ENCODE results near the gene ATXN10. TPM values are rescaled to one million over a fixed set of nuclear protein-coding genes. Genes with fewer than 3 reads are reported as not detected.

ATXN10 gene
- total and polyA plus RNA-seq, 11 donors, result 55.0 to 192 (median 149) TPM

DNA sequence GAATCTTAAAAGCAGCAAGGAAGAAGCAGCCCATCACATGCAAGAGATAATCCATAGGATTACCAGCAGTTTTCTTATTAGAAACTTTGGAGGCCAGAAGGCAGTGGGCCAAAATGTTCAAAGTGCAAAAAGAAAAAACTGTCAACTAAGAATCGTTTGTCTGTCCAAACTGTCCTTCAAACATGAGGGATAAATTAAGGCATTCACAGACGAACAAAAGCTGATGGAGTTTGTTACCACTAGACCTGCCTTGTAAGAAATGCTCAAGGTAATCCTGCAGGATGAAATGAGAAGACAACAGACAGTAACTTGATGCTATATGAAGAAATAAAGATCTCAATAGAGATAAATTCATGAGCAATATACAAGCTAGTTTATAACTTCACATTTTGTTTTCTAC, 154.9 kb downstream of the ATXN10 start:
- no peak for ATAC-seq
- 88 to 94% (median 90%) methylated on average over 2 of the region's 2 CpGs for WGBS, 4 donors

DNA sequence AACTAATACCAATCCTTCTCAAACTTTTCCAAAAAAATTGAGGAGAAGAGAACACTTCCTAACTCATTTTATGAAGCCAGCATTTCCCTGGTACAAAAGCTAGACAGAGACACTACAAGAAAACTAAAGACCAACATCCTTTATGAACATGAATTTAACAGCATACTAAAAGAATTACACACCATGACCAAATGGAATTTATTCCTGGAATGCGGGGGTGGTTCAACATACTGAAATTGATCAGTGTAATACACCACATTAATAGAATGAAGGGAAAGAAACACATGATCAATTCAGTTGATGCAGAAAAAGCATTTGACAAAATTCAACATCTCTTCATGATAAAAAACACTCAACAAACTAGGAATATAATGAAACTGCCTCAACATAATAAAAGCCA, 157.2 kb downstream of the ATXN10 start:
- ATAC-seq, result no peak
- Histone ChIP-seq H3K27me3 (no peaks in the 10 kb centered on the region), H3K27ac (no peak overlapping the region), H3K36me3 (peaks cover 0 to 18% (median 6%) of the 10 kb centered on the region in 9 donors), H3K9me3 (peaks cover 0 to 4% (median 0%) of the 10 kb centered on the region in 12 donors), H3K4me3 (no peak overlapping the region), H3K4me1 (no peaks in the 10 kb centered on the region)
- DNase-seq, result no peak
- no peak for TF ChIP-seq POLR2A (IDR thresholded peaks at IDR 0.05)
- TF ChIP-seq, protein P1, sequence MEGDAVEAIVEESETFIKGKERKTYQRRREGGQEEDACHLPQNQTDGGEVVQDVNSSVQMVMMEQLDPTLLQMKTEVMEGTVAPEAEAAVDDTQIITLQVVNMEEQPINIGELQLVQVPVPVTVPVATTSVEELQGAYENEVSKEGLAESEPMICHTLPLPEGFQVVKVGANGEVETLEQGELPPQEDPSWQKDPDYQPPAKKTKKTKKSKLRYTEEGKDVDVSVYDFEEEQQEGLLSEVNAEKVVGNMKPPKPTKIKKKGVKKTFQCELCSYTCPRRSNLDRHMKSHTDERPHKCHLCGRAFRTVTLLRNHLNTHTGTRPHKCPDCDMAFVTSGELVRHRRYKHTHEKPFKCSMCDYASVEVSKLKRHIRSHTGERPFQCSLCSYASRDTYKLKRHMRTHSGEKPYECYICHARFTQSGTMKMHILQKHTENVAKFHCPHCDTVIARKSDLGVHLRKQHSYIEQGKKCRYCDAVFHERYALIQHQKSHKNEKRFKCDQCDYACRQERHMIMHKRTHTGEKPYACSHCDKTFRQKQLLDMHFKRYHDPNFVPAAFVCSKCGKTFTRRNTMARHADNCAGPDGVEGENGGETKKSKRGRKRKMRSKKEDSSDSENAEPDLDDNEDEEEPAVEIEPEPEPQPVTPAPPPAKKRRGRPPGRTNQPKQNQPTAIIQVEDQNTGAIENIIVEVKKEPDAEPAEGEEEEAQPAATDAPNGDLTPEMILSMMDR (IDR thresholded peaks at IDR 0.05), result no peak
- intact Hi-C loops (cut with DNase I), result no loop called here
- WGBS, 4 donors, result 97 to 99% (median 98%) methylated on average over 1 of the region's 1 CpG

More for the DNA sequence above, 154.9 kb downstream of the ATXN10 start:
- DNase-seq, result no peak
- H3K9me3 ChIP-seq, result peaks cover 0 to 4% (median 0%) of the 10 kb centered on the region in 12 donors
- no peaks in the 10 kb centered on the region for H3K4me1 ChIP-seq
- H3K36me3 ChIP-seq, result peaks cover 0 to 13% (median 0%) of the 10 kb centered on the region in 9 donors
- H3K4me3 ChIP-seq, result no peak overlapping the region
- no peak overlapping the region for H3K27ac ChIP-seq
- TF ChIP-seq, protein P1 (IDR thresholded peaks at IDR 0.05), result no peak
- TF ChIP-seq POLR2A (IDR thresholded peaks at IDR 0.05), result no peak
- no peaks in the 10 kb centered on the region for H3K27me3 ChIP-seq
- intact Hi-C loops (cut with DNase I), result no loop called here

DNA sequence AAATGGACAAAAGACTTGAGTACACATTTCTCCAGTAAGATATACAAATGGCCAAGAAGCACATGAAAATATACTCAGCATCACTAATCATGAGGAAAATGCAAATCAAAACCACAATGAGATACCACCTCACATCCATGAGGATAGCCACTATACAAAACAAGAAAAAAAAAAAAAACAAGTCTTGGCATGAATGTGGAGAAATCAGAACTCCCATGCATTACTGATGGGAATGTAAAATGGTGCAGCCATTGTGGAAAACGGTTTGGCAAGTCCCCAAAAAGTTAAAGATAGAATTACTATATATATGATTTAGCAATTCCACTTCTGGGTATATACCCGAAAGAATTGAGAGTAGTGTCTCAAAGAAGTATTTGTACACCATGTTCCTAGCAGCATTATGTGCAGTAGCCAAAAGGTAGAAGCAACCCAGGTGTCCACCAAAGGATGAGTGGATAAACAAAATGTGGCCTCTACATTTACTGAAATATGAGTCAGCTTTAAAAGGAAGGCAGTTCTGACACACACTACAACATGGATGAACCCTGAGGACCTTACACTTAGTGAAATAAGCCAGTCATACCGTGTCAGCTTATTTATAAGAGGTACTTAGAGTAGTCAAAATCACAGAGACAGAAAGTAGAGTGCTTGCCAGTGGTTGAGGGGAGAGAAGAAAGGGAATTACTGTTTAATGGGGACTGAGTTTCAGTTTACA, 159.1 kb downstream of the ATXN10 start:
- Histone ChIP-seq H3K36me3 (peaks cover 0 to 16% (median 10%) of the 10 kb centered on the region in 9 donors), H3K9me3 (peaks cover 0 to 4% (median 0%) of the 10 kb centered on the region in 12 donors), H3K4me3 (no peak overlapping the region), H3K27me3 (no peaks in the 10 kb centered on the region), H3K27ac (no peak overlapping the region), H3K4me1 (no peaks in the 10 kb centered on the region)
- WGBS, 4 donors, result 55 to 70% (median 65%) methylated on average over 3 of the region's 3 CpGs
- ATAC-seq, result no peak
- no peak for DNase-seq
- no peak for TF ChIP-seq POLR2A (IDR thresholded peaks at IDR 0.05)
- TF ChIP-seq, protein P1 (IDR thresholded peaks at IDR 0.05), result no peak
- intact Hi-C loops (cut with DNase I), result loop anchor here in 5 of 10 donors (10.0 kb wide), 2 partner anchors 176 to 186 kb away; no protein-coding TSS in a partner anchor

DNA sequence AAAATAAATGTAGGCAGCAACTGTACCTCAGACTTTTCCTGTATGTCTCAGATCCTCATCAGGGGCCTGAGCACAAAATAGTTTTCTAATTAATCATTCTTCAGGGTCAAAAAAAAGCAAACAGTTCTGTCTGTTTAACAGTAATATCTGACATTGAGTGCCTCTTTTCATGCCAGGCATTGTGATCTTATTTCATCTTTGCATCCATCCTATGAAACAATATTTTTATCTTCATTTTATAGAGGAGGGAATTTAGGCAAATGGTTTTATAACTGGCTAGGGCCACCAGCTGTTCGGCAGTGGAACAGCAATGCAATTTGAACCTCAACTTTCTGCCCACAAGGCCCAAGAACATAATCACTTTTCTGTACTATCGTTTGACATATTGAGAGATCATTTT, 159.8 kb downstream of the ATXN10 start:
- no peak overlapping the region for H3K4me3 ChIP-seq
- peaks cover 0 to 22% (median 10%) of the 10 kb centered on the region in 9 donors for H3K36me3 ChIP-seq
- no peak for TF ChIP-seq POLR2A (IDR thresholded peaks at IDR 0.05)
- TF ChIP-seq, protein P1 (IDR thresholded peaks at IDR 0.05), result peak in 9 of 12 donors; percentile 8 to 39 (median 22)
- H3K4me1 ChIP-seq, result no peaks in the 10 kb centered on the region
- no peak for DNase-seq
- ATAC-seq, result no peak
- no peaks in the 10 kb centered on the region for H3K27me3 ChIP-seq
- intact Hi-C loops (cut with DNase I), result loop anchor here in 5 of 10 donors (10.0 kb wide), 2 partner anchors 177 to 187 kb away; no protein-coding TSS in a partner anchor
- H3K27ac ChIP-seq, result no peak overlapping the region
- peaks cover 0 to 4% (median 0%) of the 10 kb centered on the region in 12 donors for H3K9me3 ChIP-seq
- 78 to 89% (median 85%) methylated on average over 2 of the region's 2 CpGs for WGBS, 4 donors
